ENCODE results near the gene UBE4B. TPM values are rescaled to one million over a fixed set of nuclear protein-coding genes. Genes with fewer than 3 reads are reported as not detected.

The UBE4B gene
- total and polyA plus RNA-seq, 10 of the 15 experiments (the other 5 are each of a cell fraction or from before 2014, with no cell fraction given): 2.9 to 32.6 (median 20.7) TPM

DNA sequence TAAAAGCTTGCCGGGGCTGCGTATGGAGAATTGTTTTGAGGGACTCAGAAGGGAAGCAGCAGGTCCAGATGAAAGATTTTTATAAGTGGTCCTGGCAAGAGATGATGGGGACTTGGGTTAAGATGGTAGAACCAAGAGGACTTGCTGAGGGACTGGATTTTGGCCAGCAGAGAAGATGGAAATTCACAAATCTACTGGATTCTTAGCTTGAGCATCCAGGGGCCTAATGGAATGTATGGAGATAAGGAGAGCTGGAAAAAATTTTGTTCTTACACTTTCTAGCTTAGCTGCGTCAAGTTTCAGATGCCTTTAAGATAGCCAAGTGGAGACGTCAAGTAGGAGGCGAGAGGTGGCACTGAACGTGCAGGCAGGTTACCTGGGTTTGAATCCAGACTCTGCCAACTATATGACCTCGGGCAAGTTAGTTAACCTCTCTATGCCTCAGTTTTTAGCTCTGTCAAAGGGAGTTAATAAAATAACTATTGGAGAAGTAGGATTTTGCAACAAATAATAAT lies 39.1 kb upstream of the UBE4B start:
- RAD21 ChIA-PET (ENCODE audit: unreplicated experiment): no interaction called here
- POLR2A ChIA-PET: no interaction called here
- Histone ChIP-seq H3K27ac (ENCODE audit: control insufficient read depth, insufficient read depth) (no peak overlapping the region), H2AFZ (ENCODE audit: control insufficient read depth, low read depth, low read length) (no peak overlapping the region), H3K9ac (ENCODE audit: control insufficient read depth, insufficient read depth, low read length) (no peak overlapping the region), H3K79me2 (ENCODE audit: control insufficient read depth, insufficient read depth, low read length) (no peaks in the 10 kb centered on the region), H3K4me3 (no peak overlapping the region), H3K4me1 (ENCODE audit: control insufficient read depth, insufficient read depth, low read length) (no peaks in the 10 kb centered on the region), H4K20me1 (ENCODE audit: control insufficient read depth, insufficient read depth) (no peaks in the 10 kb centered on the region), H3K27me3 (replicated peaks in 1 of 2; ENCODE audit: control insufficient read depth in 2 of 2, insufficient read depth in 2 of 2, low read length in 1 of 2) (no peaks in the 10 kb centered on the region; a peak in 2 of 4 replicates), H3K36me3 (ENCODE audit: control insufficient read depth in 2 of 2, insufficient read depth in 2 of 2, low read length in 1 of 2) (no peaks in the 10 kb centered on the region), H3K9me3 (replicated peaks; ENCODE audit: control insufficient read depth, insufficient read depth, low read length) (peaks cover 3% of the 10 kb centered on the region; the same call in 2 of the 3 replicates), H3K4me2 (ENCODE audit: control insufficient read depth, insufficient read depth) (no peak overlapping the region)
- no TSS peak for BruUV-seq (replicated peaks)
- SMC1A ChIA-PET (ENCODE audit: uncharacterized antibody, unreplicated experiment): interaction anchor here (0.7 to 1.3 kb wide), 4 partner anchors 10 to 413 kb away, joined by 3 to 4 read pairs (median 3); no protein-coding TSS in a partner anchor
- ATAC-seq: no peak
- in situ Hi-C loops (cut with MboI): no loop called here
- 92% methylated on average over 7 of the region's 7 CpGs for WGBS (ENCODE audit: insufficient coverage, insufficient replicate concordance, low lambda C conversion rate, missing lambda C conversion rate)
- DNase-seq (ENCODE audit: low read depth, low spot score): no peak
- intact Hi-C loops (cut with micrococcal nuclease; ENCODE audit: unreplicated experiment): no loop called here
- FAIRE-seq: no peak
- CTCF ChIA-PET: interaction anchor here (0.6 kb wide), 1 partner anchor 208 kb away, joined by 3 read pairs; no protein-coding TSS in a partner anchor
- TF ChIP-seq, protein P1, sequence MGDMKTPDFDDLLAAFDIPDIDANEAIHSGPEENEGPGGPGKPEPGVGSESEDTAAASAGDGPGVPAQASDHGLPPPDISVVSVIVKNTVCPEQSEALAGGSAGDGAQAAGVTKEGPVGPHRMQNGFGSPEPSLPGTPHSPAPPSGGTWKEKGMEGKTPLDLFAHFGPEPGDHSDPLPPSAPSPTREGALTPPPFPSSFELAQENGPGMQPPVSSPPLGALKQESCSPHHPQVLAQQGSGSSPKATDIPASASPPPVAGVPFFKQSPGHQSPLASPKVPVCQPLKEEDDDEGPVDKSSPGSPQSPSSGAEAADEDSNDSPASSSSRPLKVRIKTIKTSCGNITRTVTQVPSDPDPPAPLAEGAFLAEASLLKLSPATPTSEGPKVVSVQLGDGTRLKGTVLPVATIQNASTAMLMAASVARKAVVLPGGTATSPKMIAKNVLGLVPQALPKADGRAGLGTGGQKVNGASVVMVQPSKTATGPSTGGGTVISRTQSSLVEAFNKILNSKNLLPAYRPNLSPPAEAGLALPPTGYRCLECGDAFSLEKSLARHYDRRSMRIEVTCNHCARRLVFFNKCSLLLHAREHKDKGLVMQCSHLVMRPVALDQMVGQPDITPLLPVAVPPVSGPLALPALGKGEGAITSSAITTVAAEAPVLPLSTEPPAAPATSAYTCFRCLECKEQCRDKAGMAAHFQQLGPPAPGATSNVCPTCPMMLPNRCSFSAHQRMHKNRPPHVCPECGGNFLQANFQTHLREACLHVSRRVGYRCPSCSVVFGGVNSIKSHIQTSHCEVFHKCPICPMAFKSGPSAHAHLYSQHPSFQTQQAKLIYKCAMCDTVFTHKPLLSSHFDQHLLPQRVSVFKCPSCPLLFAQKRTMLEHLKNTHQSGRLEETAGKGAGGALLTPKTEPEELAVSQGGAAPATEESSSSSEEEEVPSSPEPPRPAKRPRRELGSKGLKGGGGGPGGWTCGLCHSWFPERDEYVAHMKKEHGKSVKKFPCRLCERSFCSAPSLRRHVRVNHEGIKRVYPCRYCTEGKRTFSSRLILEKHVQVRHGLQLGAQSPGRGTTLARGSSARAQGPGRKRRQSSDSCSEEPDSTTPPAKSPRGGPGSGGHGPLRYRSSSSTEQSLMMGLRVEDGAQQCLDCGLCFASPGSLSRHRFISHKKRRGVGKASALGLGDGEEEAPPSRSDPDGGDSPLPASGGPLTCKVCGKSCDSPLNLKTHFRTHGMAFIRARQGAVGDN (IDR thresholded peaks at IDR 0.05): no peak
- TF ChIP-seq SMAD1 (IDR thresholded peaks at IDR 0.05; ENCODE audit: low read depth, partially characterized antibody) (no peak), POLR2A (IDR thresholded peaks at IDR 0.05; ENCODE audit: low read depth, low read length) (no peak), NR2C2 (IDR thresholded peaks at IDR 0.05; ENCODE audit: borderline replicate concordance, control insufficient read depth, insufficient read length, low read depth) (no peak), HDGF (IDR thresholded peaks at IDR 0.05) (no peak), CHD2 (IDR thresholded peaks at IDR 0.05; ENCODE audit: borderline replicate concordance, low read depth, low read length) (no peak), EGR1 (IDR thresholded peaks at IDR 0.05; ENCODE audit: borderline replicate concordance in 1 of 2, low read depth in 2 of 2, low read length in 2 of 2) (no peak), BACH1 (IDR thresholded peaks at IDR 0.05; ENCODE audit: borderline replicate concordance) (no peak)
- TF ChIP-seq, protein P2, sequence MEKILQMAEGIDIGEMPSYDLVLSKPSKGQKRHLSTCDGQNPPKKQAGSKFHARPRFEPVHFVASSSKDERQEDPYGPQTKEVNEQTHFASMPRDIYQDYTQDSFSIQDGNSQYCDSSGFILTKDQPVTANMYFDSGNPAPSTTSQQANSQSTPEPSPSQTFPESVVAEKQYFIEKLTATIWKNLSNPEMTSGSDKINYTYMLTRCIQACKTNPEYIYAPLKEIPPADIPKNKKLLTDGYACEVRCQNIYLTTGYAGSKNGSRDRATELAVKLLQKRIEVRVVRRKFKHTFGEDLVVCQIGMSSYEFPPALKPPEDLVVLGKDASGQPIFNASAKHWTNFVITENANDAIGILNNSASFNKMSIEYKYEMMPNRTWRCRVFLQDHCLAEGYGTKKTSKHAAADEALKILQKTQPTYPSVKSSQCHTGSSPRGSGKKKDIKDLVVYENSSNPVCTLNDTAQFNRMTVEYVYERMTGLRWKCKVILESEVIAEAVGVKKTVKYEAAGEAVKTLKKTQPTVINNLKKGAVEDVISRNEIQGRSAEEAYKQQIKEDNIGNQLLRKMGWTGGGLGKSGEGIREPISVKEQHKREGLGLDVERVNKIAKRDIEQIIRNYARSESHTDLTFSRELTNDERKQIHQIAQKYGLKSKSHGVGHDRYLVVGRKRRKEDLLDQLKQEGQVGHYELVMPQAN (conservative IDR thresholded peaks at IDR 0.05): no peak
- TF ChIP-seq, protein P3, sequence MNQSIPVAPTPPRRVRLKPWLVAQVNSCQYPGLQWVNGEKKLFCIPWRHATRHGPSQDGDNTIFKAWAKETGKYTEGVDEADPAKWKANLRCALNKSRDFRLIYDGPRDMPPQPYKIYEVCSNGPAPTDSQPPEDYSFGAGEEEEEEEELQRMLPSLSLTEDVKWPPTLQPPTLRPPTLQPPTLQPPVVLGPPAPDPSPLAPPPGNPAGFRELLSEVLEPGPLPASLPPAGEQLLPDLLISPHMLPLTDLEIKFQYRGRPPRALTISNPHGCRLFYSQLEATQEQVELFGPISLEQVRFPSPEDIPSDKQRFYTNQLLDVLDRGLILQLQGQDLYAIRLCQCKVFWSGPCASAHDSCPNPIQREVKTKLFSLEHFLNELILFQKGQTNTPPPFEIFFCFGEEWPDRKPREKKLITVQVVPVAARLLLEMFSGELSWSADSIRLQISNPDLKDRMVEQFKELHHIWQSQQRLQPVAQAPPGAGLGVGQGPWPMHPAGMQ (IDR thresholded peaks at IDR 0.05; ENCODE audit: borderline replicate concordance): no peak
- TF ChIP-seq, protein P4, sequence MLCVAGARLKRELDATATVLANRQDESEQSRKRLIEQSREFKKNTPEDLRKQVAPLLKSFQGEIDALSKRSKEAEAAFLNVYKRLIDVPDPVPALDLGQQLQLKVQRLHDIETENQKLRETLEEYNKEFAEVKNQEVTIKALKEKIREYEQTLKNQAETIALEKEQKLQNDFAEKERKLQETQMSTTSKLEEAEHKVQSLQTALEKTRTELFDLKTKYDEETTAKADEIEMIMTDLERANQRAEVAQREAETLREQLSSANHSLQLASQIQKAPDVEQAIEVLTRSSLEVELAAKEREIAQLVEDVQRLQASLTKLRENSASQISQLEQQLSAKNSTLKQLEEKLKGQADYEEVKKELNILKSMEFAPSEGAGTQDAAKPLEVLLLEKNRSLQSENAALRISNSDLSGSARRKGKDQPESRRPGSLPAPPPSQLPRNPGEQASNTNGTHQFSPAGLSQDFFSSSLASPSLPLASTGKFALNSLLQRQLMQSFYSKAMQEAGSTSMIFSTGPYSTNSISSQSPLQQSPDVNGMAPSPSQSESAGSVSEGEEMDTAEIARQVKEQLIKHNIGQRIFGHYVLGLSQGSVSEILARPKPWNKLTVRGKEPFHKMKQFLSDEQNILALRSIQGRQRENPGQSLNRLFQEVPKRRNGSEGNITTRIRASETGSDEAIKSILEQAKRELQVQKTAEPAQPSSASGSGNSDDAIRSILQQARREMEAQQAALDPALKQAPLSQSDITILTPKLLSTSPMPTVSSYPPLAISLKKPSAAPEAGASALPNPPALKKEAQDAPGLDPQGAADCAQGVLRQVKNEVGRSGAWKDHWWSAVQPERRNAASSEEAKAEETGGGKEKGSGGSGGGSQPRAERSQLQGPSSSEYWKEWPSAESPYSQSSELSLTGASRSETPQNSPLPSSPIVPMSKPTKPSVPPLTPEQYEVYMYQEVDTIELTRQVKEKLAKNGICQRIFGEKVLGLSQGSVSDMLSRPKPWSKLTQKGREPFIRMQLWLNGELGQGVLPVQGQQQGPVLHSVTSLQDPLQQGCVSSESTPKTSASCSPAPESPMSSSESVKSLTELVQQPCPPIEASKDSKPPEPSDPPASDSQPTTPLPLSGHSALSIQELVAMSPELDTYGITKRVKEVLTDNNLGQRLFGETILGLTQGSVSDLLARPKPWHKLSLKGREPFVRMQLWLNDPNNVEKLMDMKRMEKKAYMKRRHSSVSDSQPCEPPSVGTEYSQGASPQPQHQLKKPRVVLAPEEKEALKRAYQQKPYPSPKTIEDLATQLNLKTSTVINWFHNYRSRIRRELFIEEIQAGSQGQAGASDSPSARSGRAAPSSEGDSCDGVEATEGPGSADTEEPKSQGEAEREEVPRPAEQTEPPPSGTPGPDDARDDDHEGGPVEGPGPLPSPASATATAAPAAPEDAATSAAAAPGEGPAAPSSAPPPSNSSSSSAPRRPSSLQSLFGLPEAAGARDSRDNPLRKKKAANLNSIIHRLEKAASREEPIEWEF (IDR thresholded peaks at IDR 0.05; ENCODE audit: insufficient replicate concordance, low read depth, low read length): no peak
